Activated T-cell treated with anti-CD3 and anti-CD28 coated beads for 24 hours (primary cell): Measurements from ENCODE around the gene UCK2.
A peak's percentile ranks its signal among the peaks of the same experiment; 100 is the strongest.

ENCODE experiments used
- DNase-seq: peaks from one replicate; pipeline ENCODE4 v3.0.0-alpha.2; 2020; ENCODE audit warnings: low read depth

The UCK2 gene

GRCh38 chr1:165855010-165855838 lies 27.8 kb downstream of the UCK2 start:
- no peak for DNase-seq

DNA sequence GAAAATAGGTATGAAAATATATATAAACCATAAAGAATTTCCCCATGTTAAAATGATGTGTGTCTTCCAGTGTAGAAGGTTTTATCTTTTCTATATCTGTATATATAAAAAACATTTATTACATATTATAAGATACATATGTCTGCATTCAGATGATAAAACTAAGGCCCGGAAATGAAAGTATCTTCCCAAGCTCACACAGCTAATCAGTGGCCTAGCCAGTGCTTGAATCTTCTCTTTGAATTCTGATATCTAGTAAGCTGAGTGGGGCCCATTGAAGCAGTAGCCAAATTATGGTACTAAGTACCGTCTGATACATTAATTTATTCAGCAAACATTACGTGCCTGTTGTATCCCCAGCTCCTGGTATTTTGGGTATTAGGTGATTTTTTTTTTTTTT lies 28.6 kb downstream of the UCK2 start:
- no peak for DNase-seq

DNA sequence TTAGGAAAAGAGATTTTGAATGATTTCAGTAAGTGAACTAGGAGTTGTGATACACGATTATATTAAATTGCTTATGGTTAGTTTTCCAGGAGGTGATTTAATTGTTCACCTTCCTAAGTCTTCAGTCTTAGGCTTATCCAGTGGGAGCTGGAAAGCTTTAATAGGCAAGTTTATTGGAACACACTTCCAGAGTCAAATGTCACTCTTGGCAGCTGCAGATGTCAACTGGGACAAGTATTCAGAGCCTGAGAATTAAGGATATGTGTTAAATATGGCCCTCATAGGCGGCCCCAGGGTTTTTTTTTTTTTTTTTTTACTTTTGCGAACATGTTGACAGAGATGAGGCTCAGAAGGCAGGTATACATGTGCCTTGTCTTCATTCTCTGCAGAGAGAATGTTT lies 29.2 kb downstream of the UCK2 start:
- no peak for DNase-seq

DNA sequence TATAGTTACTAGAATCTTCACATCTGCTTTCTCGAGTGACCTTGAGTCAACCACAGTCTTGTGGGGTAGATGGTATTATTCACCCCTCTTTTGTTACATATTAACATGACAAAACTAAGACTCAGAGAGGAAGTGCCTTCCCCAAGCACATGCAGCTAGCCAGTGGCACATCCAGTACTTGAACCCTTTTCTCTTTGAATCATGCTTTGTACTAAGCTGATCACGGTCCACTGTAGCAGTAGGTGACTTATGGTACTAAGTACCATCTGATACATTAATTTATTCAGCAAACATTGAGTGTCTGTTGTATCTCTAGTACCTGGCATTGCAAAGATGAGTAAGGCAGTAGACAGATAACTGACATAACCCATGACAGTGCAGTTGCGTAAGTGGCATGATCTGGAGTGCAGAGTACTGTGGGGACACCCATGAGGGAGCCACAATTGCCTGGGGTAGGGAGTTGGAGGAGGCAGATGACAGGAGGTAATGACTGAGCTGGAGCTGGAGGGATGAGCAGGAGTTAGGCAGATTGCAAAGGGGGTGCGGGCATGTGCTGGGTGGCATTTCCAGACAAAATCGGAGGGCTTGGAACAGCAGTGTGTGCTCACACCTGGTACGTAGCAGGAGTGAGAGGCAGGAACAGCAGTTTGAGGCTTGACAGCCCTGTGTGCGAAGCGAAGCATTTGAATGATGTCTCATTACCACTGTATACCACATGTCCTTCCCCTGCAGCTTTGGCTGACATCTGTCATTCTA lies 29.8 kb downstream of the UCK2 start:
- no peak for DNase-seq

- DNase-seq = no peak
Measured at GRCh38 chr1:165858364-165858823, 31.0 kb downstream of the UCK2 start.

DNA sequence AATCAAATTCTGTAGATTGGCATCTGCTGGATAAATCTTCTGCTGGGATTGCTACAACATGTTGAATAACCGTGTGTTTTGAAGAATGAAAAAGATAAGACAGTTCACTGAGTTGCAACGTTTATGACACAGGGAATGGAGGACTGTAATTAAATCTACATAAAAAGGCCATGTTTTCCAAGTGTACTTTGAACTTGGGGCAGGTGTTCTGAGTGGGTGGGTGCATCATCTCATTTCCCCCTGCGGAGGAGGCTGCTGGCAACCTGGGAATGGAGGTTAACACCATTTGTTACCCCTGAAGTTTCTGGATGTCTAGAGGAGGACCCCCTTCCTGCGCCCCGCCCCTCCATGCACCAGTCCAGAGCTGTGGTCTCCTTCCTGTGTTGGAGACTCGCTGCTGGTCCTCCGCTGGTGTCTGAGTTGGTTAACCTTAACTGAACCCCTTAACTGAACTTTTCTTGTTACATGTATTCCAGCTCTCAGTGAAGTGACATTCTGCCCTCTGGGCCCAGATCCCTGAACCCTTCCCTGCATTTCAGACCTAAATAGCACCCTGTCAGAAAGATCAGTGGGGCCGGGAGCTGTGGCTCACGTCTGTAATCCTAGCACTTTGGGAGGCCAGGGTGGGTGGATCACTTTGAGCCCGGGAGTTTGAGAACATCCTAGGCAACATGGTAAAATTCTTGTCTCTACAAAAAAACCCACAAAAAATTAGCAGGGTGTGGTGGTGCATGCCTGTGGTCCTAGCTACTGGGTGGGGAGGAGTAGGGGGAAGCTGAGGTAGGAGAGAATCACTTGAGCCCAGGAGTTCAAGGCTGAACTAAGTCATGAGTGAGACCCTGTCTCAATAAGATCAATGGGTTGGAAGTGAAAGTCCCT lies 31.8 kb downstream of the UCK2 start:
- DNase-seq = no peak

GRCh38 chr1:165860065-165860464 lies 32.7 kb downstream of the UCK2 start:
- DNase-seq = no peak

GRCh38 chr1:165861911-165862310 lies 34.5 kb downstream of the UCK2 start:
- DNase-seq = no peak

DNA sequence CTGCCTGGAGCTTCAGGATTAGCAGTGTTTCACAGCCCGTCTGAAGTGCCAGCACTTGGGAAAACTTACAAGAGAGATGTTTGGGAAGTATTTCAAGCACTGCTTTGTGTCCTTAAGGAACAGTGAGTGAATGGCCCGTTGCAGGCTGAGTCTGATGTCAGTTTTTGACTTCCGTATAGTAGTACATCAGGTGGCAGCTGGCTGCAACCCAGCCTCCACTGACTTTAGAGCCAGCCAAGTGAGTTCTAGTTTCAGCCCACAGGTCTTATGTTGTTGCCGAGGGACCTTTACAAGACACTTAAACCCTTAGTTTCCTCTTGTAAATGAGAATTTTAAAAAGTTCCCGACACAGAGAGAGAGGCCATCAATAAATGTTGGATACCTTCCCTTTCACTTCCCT lies 35.0 kb downstream of the UCK2 start:
- DNase-seq = no peak

DNA sequence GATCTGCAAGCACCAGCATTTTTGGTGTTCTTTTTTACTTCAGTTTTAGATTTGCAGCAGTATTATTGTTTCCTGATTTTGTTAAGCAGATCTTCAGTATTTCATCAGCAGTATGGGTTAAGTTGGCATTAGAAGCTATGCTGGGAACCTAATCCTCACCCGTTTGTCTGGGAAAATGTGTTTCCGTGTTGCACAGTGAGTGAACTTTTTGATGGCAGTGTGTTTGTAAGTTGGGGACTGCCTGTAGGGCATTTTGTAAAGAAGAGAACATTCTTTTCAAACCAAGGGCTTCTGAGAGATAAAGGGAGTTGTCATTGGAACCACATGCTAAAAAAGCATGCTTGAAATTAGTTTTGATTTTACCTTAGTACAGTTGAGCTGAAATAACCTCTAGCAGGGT lies 35.9 kb downstream of the UCK2 start:
- DNase-seq = no peak

DNA sequence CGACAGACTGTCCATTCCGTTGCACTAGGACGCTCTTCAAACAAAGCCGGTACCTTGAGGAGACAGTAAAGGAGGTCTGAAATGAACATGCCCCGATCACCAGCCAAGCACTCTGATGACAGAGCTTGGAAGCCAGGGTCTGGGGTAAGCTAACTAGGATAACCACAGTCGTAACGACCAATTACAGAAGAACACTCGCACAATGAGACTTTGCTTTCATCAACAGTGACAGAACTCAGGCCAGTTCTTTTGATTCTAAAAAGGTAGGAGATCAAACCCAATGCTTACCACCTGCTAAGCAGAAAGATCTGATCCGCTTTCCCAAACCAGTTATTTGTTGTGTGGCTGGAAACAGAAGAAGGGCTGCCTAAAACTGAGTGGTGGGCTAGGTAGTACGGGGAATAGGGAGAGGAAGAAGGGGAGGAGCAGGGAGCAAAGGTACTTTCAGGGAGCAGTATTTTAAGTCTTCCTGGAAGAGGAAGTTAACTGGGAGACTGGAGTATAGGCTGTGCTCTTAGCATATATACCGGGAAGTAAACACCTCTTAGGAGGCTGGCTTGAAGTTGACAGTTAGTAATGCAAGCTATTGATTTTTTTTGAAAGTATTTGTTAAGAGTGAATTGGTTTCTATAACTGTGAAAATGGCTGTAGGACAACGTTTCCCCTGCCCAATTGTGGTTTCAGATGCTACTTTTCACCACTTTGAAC lies 38.4 kb downstream of the UCK2 start:
- DNase-seq = no peak

GRCh38 chr1:165869343-165869742 lies 41.9 kb downstream of the UCK2 start:
- DNase-seq = no peak

GRCh38 chr1:165871311-165872067 lies 44.1 kb downstream of the UCK2 start:
- peak; percentile 6 for DNase-seq

DNA sequence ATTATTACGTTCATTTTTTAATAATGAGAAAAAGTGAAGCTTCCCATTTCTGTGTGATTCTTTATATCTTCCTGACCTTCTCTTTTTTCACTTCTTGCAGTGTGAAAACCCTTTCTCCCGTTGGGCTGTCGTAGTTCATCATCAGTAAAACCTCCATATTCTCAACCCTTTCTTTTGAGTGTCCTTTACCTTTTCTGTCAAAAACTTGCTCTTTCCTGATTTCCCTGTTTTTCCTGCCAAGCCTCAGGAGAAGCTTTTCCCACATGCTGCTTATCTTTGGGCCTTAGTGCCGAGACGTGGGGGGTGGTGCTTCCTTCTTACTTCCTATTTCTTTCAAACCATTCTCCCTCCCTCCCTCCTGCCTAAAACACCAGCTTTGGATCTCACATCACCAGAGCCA lies 46.1 kb downstream of the UCK2 start:
- DNase-seq = no peak

GRCh38 chr1:165874643-165875042 lies 47.2 kb downstream of the UCK2 start:
- no peak for DNase-seq

- no peak for DNase-seq
Measured at GRCh38 chr1:165875171-165875570, 47.8 kb downstream of the UCK2 start.

DNA sequence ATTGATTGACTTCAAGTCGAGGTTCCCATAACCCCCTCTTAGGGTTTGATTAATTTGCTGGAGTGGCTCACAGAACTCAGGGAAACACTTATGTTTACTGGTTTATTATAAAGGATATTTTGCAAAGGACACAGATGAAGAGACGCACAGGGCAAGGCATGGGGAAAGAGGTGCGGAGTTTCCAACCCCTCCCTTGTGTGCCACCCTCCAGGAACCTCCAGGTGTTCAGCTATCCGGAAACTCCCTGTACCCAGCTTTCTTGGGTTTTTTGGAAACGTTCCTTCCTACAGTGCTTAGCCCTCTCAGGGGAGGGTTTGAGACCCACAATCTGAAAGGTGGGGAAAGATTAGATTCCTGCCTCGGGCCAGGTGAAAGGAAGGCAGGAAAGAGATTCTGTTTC lies 48.2 kb downstream of the UCK2 start:
- no peak for DNase-seq

DNA sequence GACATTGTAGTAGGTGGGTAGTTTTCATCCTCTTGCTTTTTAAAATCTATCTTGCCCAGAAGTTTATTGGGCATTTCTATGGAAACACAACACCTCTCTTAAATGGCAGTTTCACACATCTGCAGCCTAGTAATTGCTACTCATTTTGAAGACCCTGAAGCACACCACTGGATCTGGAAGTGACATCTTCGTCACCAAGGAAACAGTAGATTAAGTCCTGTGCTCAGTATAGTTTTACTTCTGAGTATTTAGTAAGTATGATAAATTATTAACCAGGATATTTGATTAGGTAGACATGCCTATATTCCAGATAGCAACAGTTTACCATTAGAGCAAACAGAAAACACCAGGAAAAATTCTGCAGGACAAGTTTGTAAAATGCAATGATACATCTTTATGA lies 48.7 kb downstream of the UCK2 start:
- no peak for DNase-seq

GRCh38 chr1:165877411-165877810 lies 50.0 kb downstream of the UCK2 start:
- no peak for DNase-seq

GRCh38 chr1:165877940-165878556 lies 50.6 kb downstream of the UCK2 start:
- DNase-seq = no peak

DNA sequence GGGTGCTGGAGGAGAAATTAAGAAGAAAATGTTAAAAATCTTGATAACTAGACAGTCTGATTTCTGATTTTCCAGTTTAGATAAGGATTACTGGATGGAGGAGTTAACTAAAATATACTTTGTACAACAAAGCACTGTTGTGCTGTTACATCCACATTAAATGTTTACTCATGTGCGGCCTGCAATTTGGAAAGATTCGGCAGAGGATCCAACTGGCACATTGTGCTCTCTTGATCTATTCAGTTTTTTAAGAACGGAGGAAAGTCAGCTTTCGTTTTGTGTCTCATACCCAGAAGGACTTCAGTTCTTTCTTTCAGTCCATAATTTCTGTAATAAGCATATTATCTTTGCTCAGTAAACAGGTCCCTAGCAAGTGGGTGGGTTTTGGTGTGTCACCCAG lies 52.5 kb downstream of the UCK2 start:
- DNase-seq = no peak
